CD4-positive, alpha-beta T cell (primary cell): ENCODE results near the gene MT1E. TPM values are rescaled to one million over a fixed set of nuclear protein-coding genes. Genes with fewer than 3 reads are reported as not detected.

Experiments used
- ATAC-seq: fragments of 200-7000 bp; cut with Tn5 transposase; one replicate; pipeline ENCODE4 v1.10.0; 2022; ENCODE audit warnings: mild to moderate bottlenecking; ENCODE audit not compliant: poor library complexity
- CTCF ChIA-PET: fragments of 350-600 bp; sonication (Branson Sonifier 250); formaldehyde crosslinking; loops from one replicate; lab custom pipeline; 2021; ENCODE audit warnings: antibody characterized with exemption, inconsistent platforms; lab: Charles Lee
- POLR2A ChIA-PET: fragments of 350-600 bp; sonication (Branson Sonifier 250); formaldehyde crosslinking; loops from one replicate; lab custom pipeline; 2021; ENCODE audit warnings: antibody characterized with exemption, inconsistent platforms; lab: Charles Lee
- DNase-seq, 14 experiments: peaks; one replicate each; pipeline ENCODE4 v3.0.0-alpha.2; 2013 to 2020; ENCODE audit warnings: mixed read lengths in 2 of 14
- H3K27ac ChIP-seq, 2 donors: one replicate each; pipeline versions ENCODE4 v1.5.1 to v1.7.0; 2013; ENCODE audit warnings: low read length in 2 of 2, low read depth in 1 of 2, mild to moderate bottlenecking in 1 of 2
- H3K27me3 ChIP-seq, 2 experiments: 1 replicate in 1 of 2; 2 replicates in 1 of 2; pipeline versions ENCODE4 v1.6.1 to v1.7.0; 2013; ENCODE audit warnings: low read length in 2 of 2, control low read depth in 1 of 2, mild to moderate bottlenecking in 1 of 2, moderate library complexity in 1 of 2; ENCODE audit not compliant: insufficient read depth in 2 of 2, control insufficient read depth in 1 of 2
- H3K36me3 ChIP-seq: one replicate; pipeline ENCODE4 v1.6.1; 2013; ENCODE audit warnings: low read length, control low read depth; ENCODE audit not compliant: insufficient read depth
- H3K4me1 ChIP-seq: one replicate; pipeline ENCODE4 v1.6.1; 2013; ENCODE audit warnings: low read length, control low read depth; ENCODE audit not compliant: insufficient read depth
- H3K4me3 ChIP-seq: one replicate; pipeline ENCODE4 v1.5.1; 2013; ENCODE audit warnings: mild to moderate bottlenecking, low read length, moderate library complexity
- H3K9me3 ChIP-seq, 2 experiments: 1 replicate in 1 of 2; 2 replicates in 1 of 2; pipeline versions ENCODE4 v1.6.1 to v1.7.0; 2013; ENCODE audit warnings: low read length in 2 of 2, mild to moderate bottlenecking in 2 of 2, control low read depth in 1 of 2, moderate library complexity in 1 of 2; ENCODE audit not compliant: control insufficient read depth in 1 of 2, insufficient read depth in 1 of 2
- H3K27ac Mint-ChIP-seq: one replicate; pipeline ENCODE4 v1.8.0; 2020; ENCODE audit warnings: mixed read lengths
- H3K27me3 Mint-ChIP-seq: one replicate; pipeline ENCODE4 v1.8.0; 2021; ENCODE audit warnings: mixed read lengths
- H3K36me3 Mint-ChIP-seq: one replicate; pipeline ENCODE4 v1.8.0; 2021; ENCODE audit warnings: low read depth, mixed read lengths
- H3K4me1 Mint-ChIP-seq: one replicate; pipeline ENCODE4 v1.8.0; 2021; ENCODE audit warnings: low read depth, mixed read lengths
- H3K4me3 Mint-ChIP-seq: one replicate; pipeline ENCODE4 v1.8.0; 2020; ENCODE audit warnings: mild to moderate bottlenecking, mixed read lengths
- H3K9me3 Mint-ChIP-seq: one replicate; pipeline ENCODE4 v1.8.0; 2020; ENCODE audit warnings: mixed read lengths
- intact Hi-C, 2 experiments: fragments of 100-400 bp; cut with DNase I in 1 of 2; cut with micrococcal nuclease in 1 of 2; formaldehyde crosslinking; loops; one replicate each; pipeline versions ENCODE4 v1.15.1 to v1.9.0; 2023 to 2025; cut with DNase I, micrococcal nuclease
- total RNA-seq, 174 experiments: library from RNA in 2 of 174; stranded (reverse) in 2 of 174; gene quantifications; one replicate each; pipeline ENCODE4 v1.2.3 and lab custom pipeline; 2021 to 2026
- TF ChIP-seq, protein P1 (sequence below): fragments of 200-600 bp; IDR thresholded peaks from one replicate; pipeline ENCODE4 v1.8.0; 2022; ENCODE audit warnings: antibody characterized with exemption, mild to moderate bottlenecking

Gene MT1E
- total RNA-seq, 2 experiments from 2014 or later: 2.5 to 2.9 TPM

DNA sequence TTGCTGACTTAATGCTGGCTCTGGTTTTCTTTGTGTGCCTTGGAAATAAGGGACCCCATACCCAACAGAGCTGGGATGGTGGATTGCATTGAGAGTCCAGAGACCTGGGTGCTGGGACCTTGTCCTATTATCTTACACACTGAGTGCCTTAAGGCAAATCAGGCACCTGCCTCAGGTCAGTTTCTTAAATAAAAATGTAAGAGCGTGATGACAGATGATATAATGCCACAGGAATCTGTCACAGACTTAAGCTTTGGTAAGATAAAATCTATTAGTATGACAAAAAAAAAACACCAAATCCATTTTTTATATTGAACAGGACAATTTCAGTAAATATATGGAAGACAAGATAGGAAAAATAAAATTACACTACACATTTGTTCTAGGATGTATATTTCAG is 14.5 kb downstream of the MT1E start:
- no peaks in the 10 kb centered on the region for H3K36me3 Mint-ChIP-seq
- H3K4me1 ChIP-seq: peaks cover 47% of the 10 kb centered on the region
- H3K27me3 ChIP-seq: peaks cover 41 to 50% of the 10 kb centered on the region in 2 experiments
- no peak overlapping the region for H3K4me3 Mint-ChIP-seq
- no peaks in the 10 kb centered on the region for H3K9me3 Mint-ChIP-seq
- no peak for ATAC-seq
- H3K27ac Mint-ChIP-seq: no peak overlapping the region
- no peak overlapping the region for H3K27ac ChIP-seq
- peaks cover 59% of the 10 kb centered on the region for H3K27me3 Mint-ChIP-seq
- peaks cover 0 to 3% of the 10 kb centered on the region in 2 experiments for H3K9me3 ChIP-seq
- POLR2A ChIA-PET: no interaction called here
- H3K36me3 ChIP-seq: no peaks in the 10 kb centered on the region
- no peak overlapping the region for H3K4me3 ChIP-seq
- CTCF ChIA-PET: no interaction called here
- intact Hi-C loops: no loop called here
- H3K4me1 Mint-ChIP-seq: peaks cover 51% of the 10 kb centered on the region
- DNase-seq: no peak
- TF ChIP-seq, protein P1, sequence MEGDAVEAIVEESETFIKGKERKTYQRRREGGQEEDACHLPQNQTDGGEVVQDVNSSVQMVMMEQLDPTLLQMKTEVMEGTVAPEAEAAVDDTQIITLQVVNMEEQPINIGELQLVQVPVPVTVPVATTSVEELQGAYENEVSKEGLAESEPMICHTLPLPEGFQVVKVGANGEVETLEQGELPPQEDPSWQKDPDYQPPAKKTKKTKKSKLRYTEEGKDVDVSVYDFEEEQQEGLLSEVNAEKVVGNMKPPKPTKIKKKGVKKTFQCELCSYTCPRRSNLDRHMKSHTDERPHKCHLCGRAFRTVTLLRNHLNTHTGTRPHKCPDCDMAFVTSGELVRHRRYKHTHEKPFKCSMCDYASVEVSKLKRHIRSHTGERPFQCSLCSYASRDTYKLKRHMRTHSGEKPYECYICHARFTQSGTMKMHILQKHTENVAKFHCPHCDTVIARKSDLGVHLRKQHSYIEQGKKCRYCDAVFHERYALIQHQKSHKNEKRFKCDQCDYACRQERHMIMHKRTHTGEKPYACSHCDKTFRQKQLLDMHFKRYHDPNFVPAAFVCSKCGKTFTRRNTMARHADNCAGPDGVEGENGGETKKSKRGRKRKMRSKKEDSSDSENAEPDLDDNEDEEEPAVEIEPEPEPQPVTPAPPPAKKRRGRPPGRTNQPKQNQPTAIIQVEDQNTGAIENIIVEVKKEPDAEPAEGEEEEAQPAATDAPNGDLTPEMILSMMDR: no peak

GRCh38 chr16:56641166-56641565 is 15.6 kb downstream of the MT1E start:
- TF ChIP-seq, protein P1: no peak
- no peak overlapping the region for H3K4me3 Mint-ChIP-seq
- no peaks in the 10 kb centered on the region for H3K36me3 Mint-ChIP-seq
- Histone ChIP-seq H3K4me3 (no peak overlapping the region), H3K27me3 (peaks cover 34 to 40% of the 10 kb centered on the region in 2 experiments), H3K4me1 (peaks cover 36% of the 10 kb centered on the region), H3K9me3 (no peaks in the 10 kb centered on the region), H3K27ac (no peak overlapping the region), H3K36me3 (no peaks in the 10 kb centered on the region)
- intact Hi-C loops: no loop called here
- ATAC-seq: no peak
- H3K9me3 Mint-ChIP-seq: no peaks in the 10 kb centered on the region
- no peak for DNase-seq
- ChIA-PET POLR2A (interaction anchor here (4.0 kb wide), 1 partner anchor 32 kb away, joined by 26 read pairs; the partner anchor contains the start of gene MT2A), CTCF (interaction anchor here (3.6 kb wide), 1 partner anchor 61 kb away, joined by 20 read pairs; no protein-coding TSS in a partner anchor)
- H3K4me1 Mint-ChIP-seq: peaks cover 43% of the 10 kb centered on the region
- H3K27ac Mint-ChIP-seq: no peak overlapping the region
- H3K27me3 Mint-ChIP-seq: peaks cover 51% of the 10 kb centered on the region

GRCh38 chr16:56643080-56643778 is 17.6 kb downstream of the MT1E start:
- Mint-ChIP-seq H3K36me3 (no peaks in the 10 kb centered on the region), H3K9me3 (no peaks in the 10 kb centered on the region), H3K4me3 (peak overlapping the region; percentile 74), H3K27me3 (peaks cover 43% of the 10 kb centered on the region), H3K4me1 (peaks cover 25% of the 10 kb centered on the region), H3K27ac (no peak overlapping the region)
- Histone ChIP-seq H3K27me3 (peaks cover 19 to 26% of the 10 kb centered on the region in 2 experiments), H3K4me3 (peak overlapping the region; percentile 46), H3K9me3 (peaks cover 0 to 5% of the 10 kb centered on the region in 2 experiments), H3K4me1 (peaks cover 25% of the 10 kb centered on the region), H3K36me3 (no peaks in the 10 kb centered on the region), H3K27ac (no peak overlapping the region)
- ATAC-seq (peak; percentile 99), DNase-seq (peak; percentile 48 to 90 (median 70))
- CTCF ChIA-PET: interaction anchor here (0.8 to 3.6 kb wide), 8 partner anchors 13 to 66 kb away, joined by 3 to 20 read pairs (median 4); partner anchors contain the start of gene MT1E
- TF ChIP-seq, protein P1: peak; percentile 46
- intact Hi-C loops: loop anchor here (1.0 to 2.0 kb wide), 3 partner anchors 40 to 66 kb away; no protein-coding TSS in a partner anchor
- POLR2A ChIA-PET: interaction anchor here (0.9 to 4.0 kb wide), 5 partner anchors 18 to 59 kb away, joined by 3 to 26 read pairs (median 4); partner anchors contain the start of genes MT1E and MT2A
